Naive thymus-derived CD4-positive, alpha-beta T cell (primary cell): ENCODE data around the gene MYCL. TPM values are rescaled to one million over a fixed set of nuclear protein-coding genes. Genes with fewer than 3 reads are reported as not detected.

ENCODE experiments used
- ATAC-seq: fragments of 150-1000 bp; cut with Tn5 transposase; 2 replicates; pipeline ENCODE4 v1.10.0; 2021; ENCODE audit warnings: mild to moderate bottlenecking, moderate library complexity
- CTCF ChIA-PET: fragments of 350-600 bp; sonication (Branson Sonifier 250); formaldehyde crosslinking; loops from one replicate; lab custom pipeline; 2021; ENCODE audit warnings: antibody characterized with exemption; lab: Charles Lee
- POLR2A ChIA-PET: fragments of 350-600 bp; sonication (Branson Sonifier 250); formaldehyde crosslinking; loops from one replicate; lab custom pipeline; 2021; ENCODE audit warnings: antibody characterized with exemption, inconsistent platforms; lab: Charles Lee
- DNase-seq, 9 donors: peaks; one replicate each; pipeline versions ENCODE4 v3.0.0 to v3.0.0-alpha.2; 2020 to 2022; ENCODE audit warnings: mixed read lengths in 1 of 9
- H3K27ac ChIP-seq: one replicate; pipeline ENCODE4 v1.7.0; 2013; ENCODE audit warnings: mild to moderate bottlenecking, low read depth, low read length, moderate library complexity
- H3K27me3 ChIP-seq, 2 donors: one replicate each; pipeline ENCODE4 v1.7.0; 2013; ENCODE audit warnings: low read length in 2 of 2, mild to moderate bottlenecking in 2 of 2, moderate library complexity in 2 of 2; ENCODE audit not compliant: control insufficient read depth in 2 of 2, insufficient read depth in 2 of 2
- H3K36me3 ChIP-seq, 3 experiments: 1 replicate in 2 of 3; 2 replicates in 1 of 3; pipeline ENCODE4 v1.7.0; 2013; ENCODE audit warnings: low read length in 3 of 3, mild to moderate bottlenecking in 3 of 3, moderate library complexity in 1 of 3; ENCODE audit not compliant: insufficient read depth in 3 of 3, control insufficient read depth in 2 of 3
- H3K4me1 ChIP-seq, 2 donors: one replicate each; pipeline ENCODE4 v1.7.0; 2013; ENCODE audit warnings: low read length in 2 of 2, mild to moderate bottlenecking in 2 of 2, moderate library complexity in 1 of 2; ENCODE audit not compliant: control insufficient read depth in 2 of 2, insufficient read depth in 2 of 2
- H3K4me3 ChIP-seq: 2 replicates; pipeline ENCODE4 v1.7.0; 2013; ENCODE audit warnings: mild to moderate bottlenecking, low read length
- H3K9me3 ChIP-seq, 3 experiments: 1 replicate in 2 of 3; 2 replicates in 1 of 3; pipeline ENCODE4 v1.7.0; 2013; ENCODE audit warnings: low read length in 3 of 3; ENCODE audit not compliant: control insufficient read depth in 2 of 3
- H3K27ac Mint-ChIP-seq, 9 donors: one replicate each; pipeline ENCODE4 v1.8.0; 2020 to 2022; ENCODE audit warnings: mixed read lengths in 9 of 9, mild to moderate bottlenecking in 8 of 9, moderate library complexity in 5 of 9, inconsistent platforms in 2 of 9
- H3K27me3 Mint-ChIP-seq, 5 donors: one replicate each; pipeline ENCODE4 v1.8.0; 2021 to 2022; ENCODE audit warnings: mixed read lengths in 5 of 5, mild to moderate bottlenecking in 1 of 5
- H3K36me3 Mint-ChIP-seq, 5 donors: one replicate each; pipeline ENCODE4 v1.8.0; 2020 to 2022; ENCODE audit warnings: mixed read lengths in 5 of 5, mild to moderate bottlenecking in 3 of 5, inconsistent platforms in 1 of 5
- H3K4me1 Mint-ChIP-seq, 7 donors: one replicate each; pipeline ENCODE4 v1.8.0; 2020 to 2022; ENCODE audit warnings: mixed read lengths in 7 of 7, mild to moderate bottlenecking in 3 of 7, inconsistent platforms in 1 of 7
- H3K4me3 Mint-ChIP-seq, 10 donors: one replicate each; pipeline ENCODE4 v1.8.0; 2020 to 2022; ENCODE audit warnings: mild to moderate bottlenecking in 10 of 10, mixed read lengths in 10 of 10, moderate library complexity in 6 of 10, inconsistent platforms in 2 of 10
- H3K9me3 Mint-ChIP-seq, 11 donors: one replicate each; pipeline ENCODE4 v1.8.0; 2020 to 2022; ENCODE audit warnings: mixed read lengths in 11 of 11, mild to moderate bottlenecking in 4 of 11, inconsistent platforms in 1 of 11, moderate library complexity in 1 of 11
- intact Hi-C, 2 donors: fragments of 100-400 bp; cut with micrococcal nuclease; formaldehyde crosslinking; loops; one replicate each; pipeline ENCODE4 v1.15.1; 2023
- polyA plus RNA-seq, 2 donors: library from polyadenylated mRNA; unstranded; fragments of 300-500 nt; fragmentation: Illumina TruSeq; gene quantifications; one replicate each; pipeline ENCODE4 v1.2.3, GENCODE V29; 2021
- total RNA-seq, 6 experiments: library from RNA in 5 of 6; stranded (reverse) in 5 of 6; gene quantifications; 1 replicate in 5 of 6; 2 replicates in 1 of 6; pipeline ENCODE4 v1.2.3 and lab custom pipeline; 2021 to 2026

Gene MYCL
- total and polyA plus RNA-seq, 7 experiments from 2014 or later: 0.05 to 8.1 (median 0.46) TPM; not detected in 2

DNA sequence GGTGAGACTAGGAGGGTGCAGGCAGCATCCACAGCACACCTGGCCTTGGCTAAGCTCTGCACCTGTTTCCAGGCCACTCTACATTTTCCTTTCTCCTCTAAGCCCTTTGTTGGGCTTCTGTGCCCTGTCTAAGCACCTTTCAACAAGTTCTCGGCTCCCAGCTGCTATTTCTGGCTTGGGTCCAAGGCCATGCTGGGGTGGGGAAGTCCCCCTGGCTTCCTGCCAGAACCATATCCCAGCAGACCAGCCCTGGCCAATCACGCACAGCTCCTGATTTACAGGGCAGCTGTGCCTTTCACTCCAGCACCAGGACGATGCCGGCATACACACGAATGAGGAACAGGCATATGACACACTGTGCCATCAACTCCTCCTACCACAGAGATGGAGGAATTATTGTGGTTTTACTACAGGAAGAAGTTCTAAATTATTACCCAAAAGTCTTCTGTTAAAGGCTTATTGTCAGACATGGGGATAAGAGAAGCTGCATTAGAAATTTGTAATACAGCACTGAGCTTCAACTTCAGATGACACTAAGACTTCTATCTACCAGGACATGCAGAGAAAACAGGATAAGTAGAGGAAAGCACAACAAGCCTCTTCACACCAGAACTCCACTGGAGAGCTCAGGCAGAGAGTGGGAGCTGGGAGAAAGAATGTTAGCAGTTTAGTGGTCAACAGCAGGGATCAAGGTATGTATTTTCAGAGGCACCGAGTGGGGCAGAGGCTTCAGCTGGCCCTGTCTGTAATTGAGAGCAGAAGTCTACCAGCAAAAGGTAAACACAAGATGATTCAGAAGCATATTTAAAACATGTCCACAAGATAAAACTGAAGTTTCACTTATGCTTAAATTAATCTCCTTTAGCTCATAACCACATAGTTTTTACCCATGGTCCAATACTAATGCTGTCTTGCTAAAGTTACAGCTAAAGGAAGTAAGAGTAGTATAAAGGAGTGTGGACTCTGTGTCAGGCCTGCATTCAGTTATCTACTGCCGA lies 55.8 kb downstream of the MYCL start:
- ChIA-PET CTCF (interaction anchor here (0.9 to 1.3 kb wide), 3 partner anchors 20 to 186 kb away, joined by 3 to 4 read pairs (median 3); no protein-coding TSS in a partner anchor), POLR2A (interaction anchor here (1.1 kb wide), 1 partner anchor 165 kb away, joined by 3 read pairs; no protein-coding TSS in a partner anchor)
- Histone ChIP-seq H3K27me3 (no peaks in the 10 kb centered on the region), H3K4me3 (no peak overlapping the region), H3K36me3 (peaks cover 0 to 10% (median 0%) of the 10 kb centered on the region in 3 experiments), H3K4me1 (peaks cover 43 to 54% of the 10 kb centered on the region in 2 donors), H3K9me3 (no peaks in the 10 kb centered on the region), H3K27ac (peak overlapping the region; percentile 77)
- Mint-ChIP-seq H3K27ac (peak overlapping the region; percentile 80 to 97 (median 94)), H3K4me1 (peaks cover 38 to 63% (median 55%) of the 10 kb centered on the region in 7 donors), H3K27me3 (no peaks in the 10 kb centered on the region), H3K36me3 (peaks cover 0 to 29% (median 12%) of the 10 kb centered on the region in 5 donors), H3K9me3 (peaks cover 0 to 1% (median 0%) of the 10 kb centered on the region in 11 donors), H3K4me3 (peak overlapping the region; percentile 27 to 86 (median 64))
- DNase-seq (peak; percentile 51 to 93 (median 82)), ATAC-seq (peak; percentile 98)
- intact Hi-C loops: loop anchor here (2.0 to 5.0 kb wide), 3 partner anchors 36 to 57 kb away; partner anchors contain the start of gene TRIT1 (in 2 of the 2)

Other genes with a start within 250 kb of the MYCL start
- gene NT5C1A, start 229.8 kb downstream of the MYCL start, total RNA-seq: under 1 TPM in 3 of 5 experiments, not detected in 2; 0.37 to 0.92 (median 0.65) TPM
- gene NT5C1A, start 229.8 kb downstream of the MYCL start, polyA plus RNA-seq: not detected
- 10 to 100 TPM in 4 of 5 experiments, 1 to 10 TPM in 1; 2.9 to 49.0 (median 18.7) TPM for gene HPCAL4, start 210.5 kb downstream of the MYCL start, total RNA-seq
- 1 to 10 TPM; 3.6 to 9.4 TPM for gene HPCAL4, start 210.5 kb downstream of the MYCL start, polyA plus RNA-seq
- 10 to 100 TPM; 52.3 to 79.1 (median 61.3) TPM for gene PPIE, start 163.0 kb downstream of the MYCL start, total RNA-seq
- 100 to 1,000 TPM; 104 to 119 TPM for gene PPIE, start 163.0 kb downstream of the MYCL start, polyA plus RNA-seq
- gene OXCT2, start 130.6 kb downstream of the MYCL start, total RNA-seq: under 1 TPM in 4 of 5 experiments, not detected in 1; 0.19 to 0.53 (median 0.26) TPM
- not detected for gene OXCT2, start 130.6 kb downstream of the MYCL start, polyA plus RNA-seq
- gene BMP8B, start 113.1 kb downstream of the MYCL start, total RNA-seq: 1 to 10 TPM in 1 of 5 experiments, under 1 TPM in 4; 0.16 to 1.4 (median 0.17) TPM
- gene BMP8B, start 113.1 kb downstream of the MYCL start, polyA plus RNA-seq: under 1 TPM; 0.05 to 0.09 TPM
- gene TRIT1, start 18.4 kb downstream of the MYCL start, total RNA-seq: 10 to 100 TPM; 12.4 to 21.7 (median 19.5) TPM
- 10 to 100 TPM in 1 of 2 donors, 1 to 10 TPM in 1; 8.2 to 14.5 TPM for gene TRIT1, start 18.4 kb downstream of the MYCL start, polyA plus RNA-seq
- gene MFSD2A, start 53.2 kb upstream of the MYCL start, total RNA-seq: 1 to 10 TPM in 4 of 5 experiments, under 1 TPM in 1; 0.70 to 8.7 (median 4.4) TPM
- gene MFSD2A, start 53.2 kb upstream of the MYCL start, polyA plus RNA-seq: under 1 TPM; 0.14 to 0.43 TPM
- gene CAP1, start 138.8 kb upstream of the MYCL start, total RNA-seq: 100 to 1,000 TPM; 176 to 683 (median 282) TPM
- gene CAP1, start 138.8 kb upstream of the MYCL start, polyA plus RNA-seq: 100 to 1,000 TPM; 519 to 668 TPM
- gene PPT1, start 195.3 kb upstream of the MYCL start, total RNA-seq: 100 to 1,000 TPM in 2 of 5 experiments, 10 to 100 TPM in 3; 51.8 to 114 (median 62.6) TPM
- gene PPT1, start 195.3 kb upstream of the MYCL start, polyA plus RNA-seq: 100 to 1,000 TPM; 240 to 264 TPM